GM18951 (cell line): ENCODE results near the gene CNN1.

Experiments used
- POLR2A ChIP-seq: IDR thresholded peaks from 4 replicates; pipeline ENCODE4 v1.6.1; 2011; ENCODE audit warnings: mild to moderate bottlenecking; ENCODE audit not compliant: insufficient read length, insufficient read depth; ENCODE audit errors: extremely low read depth
- in situ Hi-C: fragments of 300-500 bp; cut with MboI; formaldehyde crosslinking; loops from one replicate; pipeline ENCODE4 v1.12.0; 2022; ENCODE audit warnings: low sequenced_read_pairs, mixed read lengths, inconsistent platforms; ENCODE audit not compliant: unreplicated experiment

The CNN1 gene

GRCh38 chr19:11506967-11507366 lies 31.7 kb upstream of the CNN1 start:
- no peak for TF ChIP-seq POLR2A

GRCh38 chr19:11507370-11508078 lies 31.1 kb upstream of the CNN1 start:
- TF ChIP-seq POLR2A = no peak
- in situ Hi-C loops = no loop called here

More at GRCh38 chr19:11506967-11507366, 31.7 kb upstream of the CNN1 start:
- in situ Hi-C loops = no loop called here

GRCh38 chr19:11510444-11510843 lies 28.2 kb upstream of the CNN1 start:
- TF ChIP-seq POLR2A = no peak
- in situ Hi-C loops = no loop called here

- in situ Hi-C loops = no loop called here
- no peak for TF ChIP-seq POLR2A
Measured at GRCh38 chr19:11513946-11514345, 24.7 kb upstream of the CNN1 start.

- no peak for TF ChIP-seq POLR2A
Measured at GRCh38 chr19:11519138-11519537, 19.5 kb upstream of the CNN1 start.

GRCh38 chr19:11528551-11529341 lies 9.9 kb upstream of the CNN1 start, which contains the start of gene ECSIT:
Gene ECSIT (minus strand): TSS chr19:11529134. CDS start chr19:11519170, 9,964 bp downstream.
- in situ Hi-C loops = no loop called here
- peak; percentile 66 for TF ChIP-seq POLR2A

More at GRCh38 chr19:11519138-11519537, 19.5 kb upstream of the CNN1 start:
- in situ Hi-C loops = no loop called here

- no peak for TF ChIP-seq POLR2A
- in situ Hi-C loops = no loop called here
Measured at GRCh38 chr19:11530432-11530831, 8.2 kb upstream of the CNN1 start.

GRCh38 chr19:11534538-11534937 lies 4.1 kb upstream of the CNN1 start:
- in situ Hi-C loops = no loop called here

GRCh38 chr19:11534948-11535347 lies 3.7 kb upstream of the CNN1 start:
- in situ Hi-C loops = no loop called here

More at GRCh38 chr19:11534538-11534937, 4.1 kb upstream of the CNN1 start:
- no peak for TF ChIP-seq POLR2A

GRCh38 chr19:11535792-11536595 lies 2.7 kb upstream of the CNN1 start:
- in situ Hi-C loops = no loop called here
- TF ChIP-seq POLR2A = no peak

More at GRCh38 chr19:11534948-11535347, 3.7 kb upstream of the CNN1 start:
- no peak for TF ChIP-seq POLR2A

GRCh38 chr19:11539495-11540365 lies 1.1 kb downstream of the CNN1 start:
- in situ Hi-C loops = no loop called here
- TF ChIP-seq POLR2A = no peak

- TF ChIP-seq POLR2A = no peak
Measured at GRCh38 chr19:11540645-11541044, 2.0 kb downstream of the CNN1 start.

More at GRCh38 chr19:11540645-11541044, 2.0 kb downstream of the CNN1 start:
- in situ Hi-C loops = no loop called here
